GM12878 (cell line): ENCODE results near the gene STPG4. TPM values are rescaled to one million over a fixed set of nuclear protein-coding genes. Genes with fewer than 3 reads are reported as not detected.

Source experiments
- ATAC-seq: fragments of 200-7000 bp; cut with Tn5 transposase; 3 replicates; pipeline ENCODE4 v1.9.1; 2020; ENCODE audit warnings: mild to moderate bottlenecking, moderate library complexity
- BruUV-seq: library from RNA; stranded (reverse); fragments of 400-500 nt; replicated peaks from 2 replicates; lab custom pipeline; 2021; lab: Mats Ljungman, UMichigan
- CTCF ChIA-PET: fragments of 300-600 bp; sonication (Branson Sonifier 250); formaldehyde crosslinking; extraction: SDS; loops from one replicate; lab custom pipeline; 2021; ENCODE audit warnings: inconsistent platforms; lab: Yijun Ruan, JAX
- POLR2A ChIA-PET: fragments of 350-600 bp; formaldehyde crosslinking; extraction: SDS; loops from one replicate; lab custom pipeline; 2021; ENCODE audit warnings: inconsistent platforms; lab: Charles Lee
- RAD21 ChIA-PET: fragments of 300-600 bp; sonication (Branson Sonifier 250); formaldehyde crosslinking; loops from one replicate; lab custom pipeline; 2023; ENCODE audit warnings: antibody characterized with exemption; ENCODE audit not compliant: unreplicated experiment; lab: Charles Lee
- SMC1A ChIA-PET: fragments of 300-600 bp; sonication (Branson Sonifier 250); formaldehyde crosslinking; loops from one replicate; lab custom pipeline; 2023; ENCODE audit not compliant: unreplicated experiment, uncharacterized antibody; lab: Charles Lee
- DNase-seq: peaks from one replicate; pipeline ENCODE4 v3.0.0-alpha.2; 2011; ENCODE audit warnings: low read depth, low spot score
- FAIRE-seq: peaks from 3 replicates; lab custom pipeline; 2011; peaks lifted over from hg19 to GRCh38; lab: Jason Lieb, UNC
- H2AFZ ChIP-seq: 2 replicates; pipeline ENCODE4 v1.6.0; 2011; ENCODE audit warnings: low read depth, low read length, control low read depth; ENCODE audit not compliant: control insufficient read depth
- H3K27ac ChIP-seq: 2 replicates; pipeline ENCODE4 v1.5.1; 2011; ENCODE audit warnings: control low read depth; ENCODE audit not compliant: control insufficient read depth, insufficient read depth
- H3K27me3 ChIP-seq, 2 experiments: replicated peaks in 1 of 2; 2 replicates each; pipeline versions ENCODE4 v1.6.0 to v1.6.1; 2011; ENCODE audit warnings: low read length in 1 of 2; ENCODE audit not compliant: control insufficient read depth in 2 of 2, insufficient read depth in 2 of 2
- H3K36me3 ChIP-seq, 2 experiments: 2 replicates each; pipeline ENCODE4 v1.5.1; 2011; ENCODE audit warnings: low read length in 1 of 2; ENCODE audit not compliant: control insufficient read depth in 2 of 2, insufficient read depth in 2 of 2
- H3K4me1 ChIP-seq: 2 replicates; pipeline ENCODE4 v1.6.1; 2011; ENCODE audit warnings: mild to moderate bottlenecking, low read length, moderate library complexity, mixed read lengths; ENCODE audit not compliant: control insufficient read depth, insufficient read depth
- H3K4me2 ChIP-seq: 2 replicates; pipeline ENCODE4 v1.6.0; 2011; ENCODE audit warnings: control low read depth; ENCODE audit not compliant: control insufficient read depth, insufficient read depth
- H3K4me3 ChIP-seq: fragments of 200-600 bp; sonication (generic); 2 replicates; pipeline ENCODE4 v1.5.1; 2016
- H3K79me2 ChIP-seq: 2 replicates; pipeline ENCODE4 v1.6.0; 2011; ENCODE audit warnings: low read length; ENCODE audit not compliant: control insufficient read depth, insufficient read depth
- H3K9ac ChIP-seq: 2 replicates; pipeline ENCODE4 v1.8.0; 2011; ENCODE audit warnings: low read length, control low read depth, mixed read lengths; ENCODE audit not compliant: control insufficient read depth, insufficient read depth
- H3K9me3 ChIP-seq: replicated peaks from 3 replicates; pipeline ENCODE4 v1.5.1; 2011; ENCODE audit warnings: mild to moderate bottlenecking, low read length; ENCODE audit not compliant: control insufficient read depth, insufficient read depth
- H4K20me1 ChIP-seq: 2 replicates; pipeline ENCODE4 v1.6.0; 2011; ENCODE audit not compliant: control insufficient read depth, insufficient read depth
- CHD1 ChIP-seq: IDR thresholded peaks from 2 replicates; pipeline ENCODE4 v1.6.1; 2012; ENCODE audit warnings: low read depth, low read length, improper control_type of control experiment
- ZBED1 ChIP-seq: IDR thresholded peaks from 2 replicates; pipeline ENCODE4 v1.6.1; 2016; ENCODE audit warnings: borderline replicate concordance
- WGBS: methylation state at CpG from one replicate; pipeline ENCODE4 v1.1.6; 2016; ENCODE audit warnings: low lambda C conversion rate; ENCODE audit not compliant: insufficient replicate concordance, insufficient coverage; ENCODE audit errors: missing lambda C conversion rate; 5-methylcytosine and 5-hydroxymethylcytosine counted together
- in situ Hi-C: fragments of 300-500 bp; cut with MboI; formaldehyde crosslinking; loops from 9 replicates; pipeline ENCODE4 v1.14.3; 2018; ENCODE audit warnings: mixed read lengths
- intact Hi-C: fragments of 100-400 bp; cut with micrococcal nuclease; formaldehyde crosslinking; loops from one replicate; pipeline ENCODE4 v1.14.2; 2022; ENCODE audit not compliant: unreplicated experiment
- polyA plus RNA-seq, 11 experiments: library from polyadenylated mRNA; depleted of rRNA in 4 of 11; unstranded in 6 of 11; stranded (reverse) in 5 of 11; fragments of >200 nt; fragmentation: Nextera tagmentation in 4 of 11; fragmentation: Illumina TruSeq in 1 of 11; extraction: Ambion mirVana in 4 of 11; extraction: Trizol in 1 of 11; gene quantifications; 1 replicate in 1 of 11; 2 replicates in 10 of 11; pipeline versions ENCODE4 v1.2.1 to v1.2.3, GENCODE V29; 2011 to 2016; ENCODE audit warnings: inconsistent platforms in 2 of 11, missing spikeins in 2 of 11, low read depth in 1 of 11
- total RNA-seq, 4 experiments: library from RNA; depleted of rRNA in 3 of 4; stranded (reverse); fragments of >200 nt in 3 of 4; fragmentation: Illumina TruSeq in 1 of 4; extraction: Trizol in 1 of 4; gene quantifications; 2 replicates each; pipeline versions ENCODE4 v1.2.1 to v1.2.3, GENCODE V29; 2013 to 2021
- TF ChIP-seq, protein P1 (sequence below): IDR thresholded peaks from 2 replicates; pipeline ENCODE4 v1.6.1; 2012; ENCODE audit warnings: low read depth, low read length, improper control_type of control experiment

STPG4 gene
- total and polyA plus RNA-seq, 10 of the 15 experiments (the other 5 are each of a cell fraction or from before 2014, with no cell fraction given), result 0.10 to 0.29 (median 0.19) TPM; not detected in 3

DNA sequence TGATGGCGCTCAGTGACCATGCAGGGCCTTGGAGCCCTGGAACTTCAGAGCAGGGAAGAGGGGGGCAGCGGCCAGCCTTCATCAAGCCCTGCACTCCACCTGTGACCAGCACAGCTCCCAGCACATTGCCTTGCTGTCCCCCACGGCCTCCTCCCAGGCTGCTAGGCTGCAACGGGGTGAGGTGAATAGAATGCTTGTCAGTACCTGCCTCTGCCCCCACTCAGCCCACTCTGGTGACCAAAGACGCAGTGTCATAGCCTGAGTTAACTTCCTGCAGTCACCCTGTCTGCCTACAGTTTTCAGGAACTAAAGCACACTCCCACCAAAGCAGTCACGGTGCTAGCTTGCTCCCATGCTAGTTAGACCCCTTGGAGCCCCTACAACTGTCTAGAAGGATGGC is 72.1 kb downstream of the STPG4 start:
- POLR2A ChIA-PET, result no interaction called here
- intact Hi-C loops (no loop called here), in situ Hi-C loops (no loop called here)
- DNase-seq, result no peak
- Histone ChIP-seq H3K4me2 (no peak overlapping the region), H4K20me1 (no peaks in the 10 kb centered on the region), H3K9ac (no peak overlapping the region), H3K4me3 (no peak overlapping the region), H3K79me2 (no peaks in the 10 kb centered on the region), H3K9me3 (no peaks in the 10 kb centered on the region), H3K36me3 (no peaks in the 10 kb centered on the region), H2AFZ (no peak overlapping the region), H3K27me3 (no peaks in the 10 kb centered on the region; a peak in 1 of 4 replicates), H3K4me1 (no peaks in the 10 kb centered on the region), H3K27ac (no peak overlapping the region)
- SMC1A ChIA-PET, result no interaction called here
- no peak for ATAC-seq
- RAD21 ChIA-PET, result no interaction called here
- BruUV-seq, result no TSS peak
- FAIRE-seq, result no peak
- CTCF ChIA-PET, result interaction anchor here (1.0 kb wide), 1 partner anchor 15 kb away, joined by 4 read pairs; no protein-coding TSS in a partner anchor
- WGBS, result 21% methylated on average over 6 of the region's 6 CpGs
- no peak for TF ChIP-seq ZBED1
- TF ChIP-seq CHD1, result no peak

DNA sequence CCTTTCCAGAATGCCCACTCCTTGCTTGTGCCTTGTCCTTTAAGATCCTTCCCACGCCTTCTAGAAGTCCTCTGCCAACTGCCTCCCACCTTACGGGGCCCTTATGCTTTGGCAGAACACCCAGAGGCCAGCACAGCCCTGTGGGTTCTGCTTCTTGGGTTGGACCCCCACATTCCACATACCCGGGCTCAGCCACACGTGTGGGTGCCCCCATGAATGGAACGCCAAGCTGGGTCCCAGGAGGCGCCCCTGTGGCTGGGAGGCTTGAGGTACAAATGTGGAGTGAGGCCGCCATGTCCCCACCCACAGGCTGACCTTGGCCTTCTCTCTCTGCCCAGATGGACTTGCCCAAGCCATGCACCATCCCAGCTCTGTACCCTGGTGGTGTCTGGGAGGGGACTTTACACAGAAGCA is 74.2 kb downstream of the STPG4 start:
- CTCF ChIA-PET, result no interaction called here
- FAIRE-seq (no peak), ATAC-seq (no peak), DNase-seq (no peak)
- in situ Hi-C loops (no loop called here), intact Hi-C loops (no loop called here)
- H3K4me2 ChIP-seq, result no peak overlapping the region
- H3K9me3 ChIP-seq, result no peaks in the 10 kb centered on the region
- H3K4me3 ChIP-seq, result no peak overlapping the region
- H3K79me2 ChIP-seq, result no peaks in the 10 kb centered on the region
- RAD21 ChIA-PET, result no interaction called here
- no peaks in the 10 kb centered on the region for H3K4me1 ChIP-seq
- no TSS peak for BruUV-seq
- no peak overlapping the region for H2AFZ ChIP-seq
- WGBS, result 54% methylated on average over 7 of the region's 7 CpGs
- SMC1A ChIA-PET, result no interaction called here
- no peaks in the 10 kb centered on the region; a peak in 1 of 4 replicates for H3K27me3 ChIP-seq
- H3K27ac ChIP-seq, result no peak overlapping the region
- TF ChIP-seq, protein P1, sequence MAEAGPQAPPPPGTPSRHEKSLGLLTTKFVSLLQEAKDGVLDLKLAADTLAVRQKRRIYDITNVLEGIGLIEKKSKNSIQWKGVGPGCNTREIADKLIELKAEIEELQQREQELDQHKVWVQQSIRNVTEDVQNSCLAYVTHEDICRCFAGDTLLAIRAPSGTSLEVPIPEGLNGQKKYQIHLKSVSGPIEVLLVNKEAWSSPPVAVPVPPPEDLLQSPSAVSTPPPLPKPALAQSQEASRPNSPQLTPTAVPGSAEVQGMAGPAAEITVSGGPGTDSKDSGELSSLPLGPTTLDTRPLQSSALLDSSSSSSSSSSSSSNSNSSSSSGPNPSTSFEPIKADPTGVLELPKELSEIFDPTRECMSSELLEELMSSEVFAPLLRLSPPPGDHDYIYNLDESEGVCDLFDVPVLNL, result no peak
- POLR2A ChIA-PET, result interaction anchor here (0.7 kb wide), 1 partner anchor 29 kb away, joined by 6 read pairs; no protein-coding TSS in a partner anchor
- H4K20me1 ChIP-seq, result no peaks in the 10 kb centered on the region
- no peaks in the 10 kb centered on the region; a peak in 2 of 4 replicates for H3K36me3 ChIP-seq
- no peak overlapping the region for H3K9ac ChIP-seq
